Measurements from ENCODE around the gene CCDC6. TPM values are rescaled to one million over a fixed set of nuclear protein-coding genes. Genes with fewer than 3 reads are reported as not detected.

Gene CCDC6
- total and polyA plus RNA-seq, 9 of the 15 experiments (the other 6 are each of a cell fraction or from before 2014, with no cell fraction given): 10.4 to 41.0 (median 20.9) TPM

DNA sequence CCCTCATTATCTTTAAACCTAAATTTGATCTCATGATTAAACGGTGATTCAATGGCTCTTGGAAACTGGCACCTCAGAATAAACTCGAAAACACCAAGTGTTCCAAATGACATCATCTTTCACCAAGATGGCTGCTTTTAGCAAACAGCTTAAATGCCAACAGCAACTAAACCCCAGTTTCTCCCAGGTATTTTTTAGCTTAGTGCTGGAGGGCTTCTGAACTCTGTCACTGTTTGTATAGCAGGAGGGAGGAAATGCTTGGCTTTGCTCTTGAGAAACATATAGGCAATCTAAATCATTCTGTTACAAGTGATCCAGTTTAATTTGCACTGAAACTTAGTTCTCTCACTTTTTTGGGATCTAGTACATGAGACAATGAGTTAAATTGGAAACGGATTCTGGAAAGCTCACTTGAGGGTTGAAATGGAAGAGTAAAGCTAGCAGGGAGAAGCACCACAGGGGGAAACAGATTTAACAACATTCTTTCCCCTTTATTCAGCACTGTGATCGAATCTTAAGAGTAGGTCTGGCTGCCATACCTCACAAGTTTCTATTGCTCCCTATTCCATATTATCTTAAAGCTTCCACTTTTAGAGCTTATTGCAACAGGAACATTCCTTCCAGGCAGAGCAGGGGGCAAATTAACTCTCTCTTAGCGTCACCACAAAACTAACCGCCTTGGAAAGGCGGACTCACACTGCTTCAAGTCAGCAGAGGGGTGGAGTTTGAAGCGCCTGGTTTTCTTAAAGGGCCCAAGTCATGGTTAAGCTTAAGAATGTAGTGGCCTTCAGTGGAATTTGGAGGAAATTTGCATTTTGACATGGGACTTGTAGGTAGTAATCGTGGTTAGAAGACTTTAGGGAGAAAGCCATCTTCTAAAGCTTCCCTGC, 1.8 kb upstream of the CCDC6 start (continued):
- TF ChIP-seq TCF7L2 (IDR thresholded peaks at IDR 0.05; ENCODE audit: low read depth, low read length) (no peak), SRSF1 (IDR thresholded peaks at IDR 0.05; ENCODE audit: low read depth, low read length) (no peak), TAL1 (IDR thresholded peaks at IDR 0.05) (no peak), ZNF76 (CRISPR knock-in tag; IDR thresholded peaks at IDR 0.05; ENCODE audit: borderline replicate concordance) (no peak), MYBL2 (IDR thresholded peaks at IDR 0.05; ENCODE audit: low read depth) (no peak), MYBL2 (CRISPR knock-in tag; IDR thresholded peaks at IDR 0.05; ENCODE audit: borderline replicate concordance) (no peak), ZNF766 (CRISPR knock-in tag; conservative IDR thresholded peaks at IDR 0.05) (0 out of 2 replicates have a peak, but pooled peaks have one; percentile 43), THAP12 (CRISPR knock-in tag; IDR thresholded peaks at IDR 0.05) (no peak), SIN3A (IDR thresholded peaks at IDR 0.05; ENCODE audit: borderline replicate concordance in 2 of 2, control insufficient read depth in 1 of 2, low read depth in 2 of 2, low read length in 2 of 2) (no peak), NFATC3 (IDR thresholded peaks at IDR 0.05) (no peak), EWSR1 (IDR thresholded peaks at IDR 0.05; ENCODE audit: borderline replicate concordance, low read depth, partially characterized antibody) (no peak), ZNF57 (CRISPR knock-in tag; IDR thresholded peaks at IDR 0.05) (no peak), KDM5B (IDR thresholded peaks at IDR 0.05; ENCODE audit: insufficient replicate concordance, low read depth, low read length) (peak; percentile 77), PHTF2 (CRISPR knock-in tag; IDR thresholded peaks at IDR 0.05) (no peak), ETS2 (tag; IDR thresholded peaks at IDR 0.05; ENCODE audit: borderline replicate concordance, poor library complexity, severe bottlenecking) (no peak), ZNF778 (CRISPR knock-in tag; IDR thresholded peaks at IDR 0.05) (no peak), SMAD3 (CRISPR knock-in tag; conservative IDR thresholded peaks at IDR 0.05) (no peak), HDAC6 (IDR thresholded peaks at IDR 0.05; ENCODE audit: low read depth, low read length) (no peak), ELF1 (tag; IDR thresholded peaks at IDR 0.05) (no peak), NRF1 (conservative IDR thresholded peaks at IDR 0.05 in 1 of 2, IDR thresholded peaks at IDR 0.05 in 1 of 2) (no peak), RBM17 (IDR thresholded peaks at IDR 0.05; ENCODE audit: borderline replicate concordance, low read depth, low read length) (no peak), CHD4 (IDR thresholded peaks at IDR 0.05; ENCODE audit: insufficient read depth, insufficient replicate concordance, low read depth, low read length, poor library complexity, severe bottlenecking) (no peak), CCAR2 (IDR thresholded peaks at IDR 0.05; ENCODE audit: low read depth, low read length) (no peak), ZNF764 (CRISPR knock-in tag; IDR thresholded peaks at IDR 0.05; ENCODE audit: low read depth) (no peak)
- TF ChIP-seq, protein P1, sequence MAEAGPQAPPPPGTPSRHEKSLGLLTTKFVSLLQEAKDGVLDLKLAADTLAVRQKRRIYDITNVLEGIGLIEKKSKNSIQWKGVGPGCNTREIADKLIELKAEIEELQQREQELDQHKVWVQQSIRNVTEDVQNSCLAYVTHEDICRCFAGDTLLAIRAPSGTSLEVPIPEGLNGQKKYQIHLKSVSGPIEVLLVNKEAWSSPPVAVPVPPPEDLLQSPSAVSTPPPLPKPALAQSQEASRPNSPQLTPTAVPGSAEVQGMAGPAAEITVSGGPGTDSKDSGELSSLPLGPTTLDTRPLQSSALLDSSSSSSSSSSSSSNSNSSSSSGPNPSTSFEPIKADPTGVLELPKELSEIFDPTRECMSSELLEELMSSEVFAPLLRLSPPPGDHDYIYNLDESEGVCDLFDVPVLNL (CRISPR knock-in tag; IDR thresholded peaks at IDR 0.05; ENCODE audit: low read depth): no peak
